ENCODE data around the gene INPP4B. TPM values are rescaled to one million over a fixed set of nuclear protein-coding genes. Genes with fewer than 3 reads are reported as not detected.

INPP4B gene
- total RNA-seq, 1 donor, result 54.2 TPM

DNA sequence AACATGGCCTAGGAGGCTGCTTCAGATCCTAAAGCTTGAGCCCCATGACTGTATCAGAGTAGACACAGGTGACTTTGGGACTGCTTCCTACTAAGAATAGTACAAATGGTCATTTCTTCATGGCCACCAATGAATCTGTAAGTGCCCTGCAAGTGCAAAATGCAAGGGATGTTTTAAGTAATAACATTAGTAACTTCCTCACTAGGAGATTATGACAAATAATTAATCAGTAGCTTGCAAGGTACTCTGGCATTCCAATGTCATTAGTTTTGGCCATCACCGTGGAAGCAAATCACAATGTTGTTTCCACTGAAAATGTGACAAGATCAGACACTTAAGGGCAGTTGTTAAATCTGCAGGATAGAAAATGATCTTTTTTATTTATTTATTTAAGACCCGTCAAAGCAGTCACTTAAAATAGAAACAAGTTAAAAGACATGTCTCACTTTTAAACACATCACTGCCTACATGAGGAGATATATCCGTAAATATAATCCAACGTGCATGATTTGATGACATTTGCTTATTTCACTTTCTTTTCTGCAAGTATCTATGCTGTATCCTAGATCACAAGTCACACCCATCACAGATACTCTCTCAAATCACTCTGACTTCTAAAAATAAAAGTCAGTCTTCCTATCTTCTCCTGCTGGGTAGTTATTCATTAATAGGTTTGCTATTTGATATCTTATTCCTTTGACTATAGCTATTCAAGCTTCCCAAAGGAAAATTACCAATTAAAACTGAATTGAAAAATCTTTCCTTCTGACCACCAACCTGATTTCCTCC lies 809.1 kb downstream of the INPP4B start:
- DNase-seq (ENCODE audit: low read depth), result peak; percentile 3
- TF ChIP-seq, protein P1, sequence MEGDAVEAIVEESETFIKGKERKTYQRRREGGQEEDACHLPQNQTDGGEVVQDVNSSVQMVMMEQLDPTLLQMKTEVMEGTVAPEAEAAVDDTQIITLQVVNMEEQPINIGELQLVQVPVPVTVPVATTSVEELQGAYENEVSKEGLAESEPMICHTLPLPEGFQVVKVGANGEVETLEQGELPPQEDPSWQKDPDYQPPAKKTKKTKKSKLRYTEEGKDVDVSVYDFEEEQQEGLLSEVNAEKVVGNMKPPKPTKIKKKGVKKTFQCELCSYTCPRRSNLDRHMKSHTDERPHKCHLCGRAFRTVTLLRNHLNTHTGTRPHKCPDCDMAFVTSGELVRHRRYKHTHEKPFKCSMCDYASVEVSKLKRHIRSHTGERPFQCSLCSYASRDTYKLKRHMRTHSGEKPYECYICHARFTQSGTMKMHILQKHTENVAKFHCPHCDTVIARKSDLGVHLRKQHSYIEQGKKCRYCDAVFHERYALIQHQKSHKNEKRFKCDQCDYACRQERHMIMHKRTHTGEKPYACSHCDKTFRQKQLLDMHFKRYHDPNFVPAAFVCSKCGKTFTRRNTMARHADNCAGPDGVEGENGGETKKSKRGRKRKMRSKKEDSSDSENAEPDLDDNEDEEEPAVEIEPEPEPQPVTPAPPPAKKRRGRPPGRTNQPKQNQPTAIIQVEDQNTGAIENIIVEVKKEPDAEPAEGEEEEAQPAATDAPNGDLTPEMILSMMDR (IDR thresholded peaks at IDR 0.05; ENCODE audit: insufficient read depth, low read length), result no peak
- no peak overlapping the region for H3K4me3 ChIP-seq (ENCODE audit: low read depth, low read length)

GRCh38 chr4:142035566-142035965 lies 810.5 kb downstream of the INPP4B start:
- TF ChIP-seq, protein P1 (IDR thresholded peaks at IDR 0.05; ENCODE audit: insufficient read depth, low read length), result no peak
- no peak for DNase-seq (ENCODE audit: low read depth)

GRCh38 chr4:142034101-142034500 lies 812.0 kb downstream of the INPP4B start:
- TF ChIP-seq, protein P1 (IDR thresholded peaks at IDR 0.05; ENCODE audit: insufficient read depth, low read length), result no peak
- DNase-seq (ENCODE audit: low read depth), result no peak
- no peak overlapping the region for H3K4me3 ChIP-seq (ENCODE audit: low read depth, low read length)

More at GRCh38 chr4:142035566-142035965, 810.5 kb downstream of the INPP4B start:
- no peak overlapping the region for H3K4me3 ChIP-seq (ENCODE audit: low read depth, low read length)

DNA sequence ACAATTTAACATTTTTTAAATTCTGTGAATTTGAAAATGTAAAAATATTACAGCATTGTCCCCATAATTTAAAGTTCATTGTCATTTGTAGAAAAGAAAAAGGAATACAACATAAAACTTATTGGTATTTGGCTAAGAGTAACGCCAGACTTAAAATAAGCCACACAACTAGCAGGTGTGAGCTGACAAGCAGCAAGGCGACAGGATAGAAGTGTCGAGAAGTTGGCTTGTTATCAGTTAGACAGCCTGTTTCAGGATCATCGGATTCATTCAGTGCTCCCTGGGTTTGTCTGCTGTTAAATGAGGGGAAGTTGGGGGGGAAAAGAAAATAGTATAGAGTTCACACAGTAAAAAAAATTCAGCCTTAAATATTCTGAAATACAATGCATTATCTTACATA lies 816.1 kb downstream of the INPP4B start:
- DNase-seq (ENCODE audit: low read depth), result no peak
- no peak overlapping the region for H3K4me3 ChIP-seq (ENCODE audit: low read depth, low read length)
- TF ChIP-seq, protein P1 (IDR thresholded peaks at IDR 0.05; ENCODE audit: insufficient read depth, low read length), result no peak

DNA sequence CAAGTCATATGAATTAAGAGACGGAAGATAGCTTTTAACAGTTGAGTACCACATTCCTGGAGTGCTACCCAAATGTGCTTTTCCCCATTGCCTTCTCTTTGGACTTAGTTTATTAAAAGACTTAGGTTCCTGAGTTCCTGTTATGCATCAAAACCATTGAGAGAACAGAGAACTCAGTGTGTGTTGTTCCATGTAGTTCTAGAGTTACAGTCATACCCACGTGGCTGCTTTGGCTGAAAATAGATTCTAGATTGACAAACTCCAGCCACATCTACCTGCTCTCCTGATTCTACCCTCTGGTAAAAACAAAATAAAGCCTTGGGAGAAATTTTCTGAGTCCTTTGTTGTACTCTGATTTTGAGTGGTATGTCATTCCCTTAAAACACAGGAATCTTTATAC lies 824.3 kb downstream of the INPP4B start:
- DNase-seq (ENCODE audit: low read depth), result no peak
- TF ChIP-seq, protein P1 (IDR thresholded peaks at IDR 0.05; ENCODE audit: insufficient read depth, low read length), result no peak
- H3K4me3 ChIP-seq (ENCODE audit: low read depth, low read length), result no peak overlapping the region

DNA sequence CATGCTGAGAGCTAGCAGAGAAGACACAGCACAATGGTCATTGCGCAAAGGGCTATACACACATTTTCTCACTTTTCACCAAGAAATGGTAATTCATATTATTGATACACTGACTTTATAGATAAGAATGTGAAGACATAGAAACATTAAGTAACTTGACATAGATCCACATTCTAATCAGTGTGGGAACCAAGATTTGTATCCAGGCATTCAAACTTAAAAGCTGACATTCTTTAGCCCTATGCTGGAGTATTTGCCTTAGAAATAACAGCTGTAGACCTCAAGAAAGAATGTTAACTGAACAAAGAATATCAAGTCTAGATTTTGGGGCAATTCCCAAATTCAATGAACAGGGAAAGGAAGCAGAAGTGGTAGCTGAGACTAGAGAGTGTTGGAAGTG lies 824.9 kb downstream of the INPP4B start:
- H3K4me3 ChIP-seq (ENCODE audit: low read depth, low read length), result no peak overlapping the region
- TF ChIP-seq, protein P1 (IDR thresholded peaks at IDR 0.05; ENCODE audit: insufficient read depth, low read length), result no peak
- peak; percentile 22 for DNase-seq (ENCODE audit: low read depth)
